ENCODE results near the gene NOSIP.

DNA sequence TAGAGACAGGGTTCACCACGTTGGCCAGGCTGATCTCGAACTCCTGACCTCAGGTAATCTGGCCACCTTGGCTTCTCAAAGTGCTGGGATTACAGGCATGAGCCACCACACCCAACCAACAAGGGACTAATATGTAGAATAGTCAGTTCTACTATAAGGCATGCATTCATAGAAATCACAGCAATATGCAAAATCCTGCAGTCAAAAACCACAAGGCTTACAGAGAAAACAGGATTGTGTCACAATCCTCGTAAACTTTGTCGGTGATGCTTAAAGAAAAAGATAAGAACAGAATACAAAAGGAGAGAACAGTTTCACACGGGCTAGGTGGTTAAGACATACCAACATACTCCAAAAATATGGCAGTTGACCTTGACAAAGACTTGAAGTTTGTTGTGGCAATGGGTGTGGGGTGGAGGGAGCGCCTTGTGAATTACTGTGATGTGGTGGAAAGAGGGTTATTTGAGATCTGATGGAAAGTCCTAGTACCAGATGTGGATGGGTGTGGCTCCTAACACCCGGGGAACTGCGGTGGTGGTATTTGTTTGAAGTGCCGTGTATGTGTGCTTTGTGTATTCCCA lies 12.4 kb downstream of the NOSIP start:
- TF ChIP-seq POLR2AphosphoS5 (IDR thresholded peaks at IDR 0.05), result peak in 2 of 3 donors; percentile 22 to 41
- TF ChIP-seq, protein P1, sequence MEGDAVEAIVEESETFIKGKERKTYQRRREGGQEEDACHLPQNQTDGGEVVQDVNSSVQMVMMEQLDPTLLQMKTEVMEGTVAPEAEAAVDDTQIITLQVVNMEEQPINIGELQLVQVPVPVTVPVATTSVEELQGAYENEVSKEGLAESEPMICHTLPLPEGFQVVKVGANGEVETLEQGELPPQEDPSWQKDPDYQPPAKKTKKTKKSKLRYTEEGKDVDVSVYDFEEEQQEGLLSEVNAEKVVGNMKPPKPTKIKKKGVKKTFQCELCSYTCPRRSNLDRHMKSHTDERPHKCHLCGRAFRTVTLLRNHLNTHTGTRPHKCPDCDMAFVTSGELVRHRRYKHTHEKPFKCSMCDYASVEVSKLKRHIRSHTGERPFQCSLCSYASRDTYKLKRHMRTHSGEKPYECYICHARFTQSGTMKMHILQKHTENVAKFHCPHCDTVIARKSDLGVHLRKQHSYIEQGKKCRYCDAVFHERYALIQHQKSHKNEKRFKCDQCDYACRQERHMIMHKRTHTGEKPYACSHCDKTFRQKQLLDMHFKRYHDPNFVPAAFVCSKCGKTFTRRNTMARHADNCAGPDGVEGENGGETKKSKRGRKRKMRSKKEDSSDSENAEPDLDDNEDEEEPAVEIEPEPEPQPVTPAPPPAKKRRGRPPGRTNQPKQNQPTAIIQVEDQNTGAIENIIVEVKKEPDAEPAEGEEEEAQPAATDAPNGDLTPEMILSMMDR (IDR thresholded peaks at IDR 0.05), result no peak
